ENCODE data around the gene CCDC177.

DNA sequence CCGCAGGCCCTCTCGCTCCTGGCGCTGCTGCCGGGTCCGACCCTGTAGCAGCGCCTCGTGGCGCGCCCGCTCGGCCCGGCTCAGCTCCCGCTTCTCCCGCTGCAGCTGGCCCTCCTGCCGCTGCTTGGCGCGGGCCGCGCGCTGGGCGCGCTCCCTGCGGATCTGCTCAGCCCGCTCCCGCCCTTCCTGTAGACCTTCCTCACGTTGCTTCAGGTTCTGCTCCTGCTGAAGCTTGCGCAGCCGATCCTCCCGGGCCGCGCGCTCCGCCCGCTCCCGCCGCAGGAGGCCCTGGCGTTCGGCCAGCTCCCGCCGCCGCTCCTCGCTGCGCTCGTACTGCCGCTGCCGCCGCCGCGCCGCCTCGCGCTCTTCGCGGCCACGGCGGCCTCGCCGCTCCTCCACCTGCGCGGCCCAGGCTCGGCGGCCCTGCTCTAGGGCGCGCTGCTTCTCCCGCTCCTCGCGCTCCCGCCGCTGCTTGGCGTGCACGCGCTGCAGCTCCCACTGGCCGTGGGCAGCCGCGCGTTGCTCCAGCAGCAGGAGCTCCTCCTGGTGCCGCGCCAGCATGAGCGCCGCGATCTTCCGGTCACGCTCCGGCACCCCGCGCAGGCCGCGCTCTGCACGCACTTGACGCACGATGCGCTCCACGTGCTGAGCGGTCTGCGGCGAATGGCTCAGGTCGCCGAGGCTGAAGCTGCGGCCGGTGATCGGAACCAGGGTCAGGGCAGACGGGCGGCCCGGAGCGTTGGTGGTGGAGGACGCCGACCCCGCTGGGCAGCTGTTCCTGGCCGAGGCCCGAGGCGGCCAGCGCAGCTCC lies 2.4 kb downstream of the CCDC177 start:
- TF ChIP-seq POLR2A (IDR thresholded peaks at IDR 0.05) (no peak), EP300 (IDR thresholded peaks at IDR 0.05) (no peak), POLR2AphosphoS5 (IDR thresholded peaks at IDR 0.05) (no peak)
- TF ChIP-seq, protein P1, sequence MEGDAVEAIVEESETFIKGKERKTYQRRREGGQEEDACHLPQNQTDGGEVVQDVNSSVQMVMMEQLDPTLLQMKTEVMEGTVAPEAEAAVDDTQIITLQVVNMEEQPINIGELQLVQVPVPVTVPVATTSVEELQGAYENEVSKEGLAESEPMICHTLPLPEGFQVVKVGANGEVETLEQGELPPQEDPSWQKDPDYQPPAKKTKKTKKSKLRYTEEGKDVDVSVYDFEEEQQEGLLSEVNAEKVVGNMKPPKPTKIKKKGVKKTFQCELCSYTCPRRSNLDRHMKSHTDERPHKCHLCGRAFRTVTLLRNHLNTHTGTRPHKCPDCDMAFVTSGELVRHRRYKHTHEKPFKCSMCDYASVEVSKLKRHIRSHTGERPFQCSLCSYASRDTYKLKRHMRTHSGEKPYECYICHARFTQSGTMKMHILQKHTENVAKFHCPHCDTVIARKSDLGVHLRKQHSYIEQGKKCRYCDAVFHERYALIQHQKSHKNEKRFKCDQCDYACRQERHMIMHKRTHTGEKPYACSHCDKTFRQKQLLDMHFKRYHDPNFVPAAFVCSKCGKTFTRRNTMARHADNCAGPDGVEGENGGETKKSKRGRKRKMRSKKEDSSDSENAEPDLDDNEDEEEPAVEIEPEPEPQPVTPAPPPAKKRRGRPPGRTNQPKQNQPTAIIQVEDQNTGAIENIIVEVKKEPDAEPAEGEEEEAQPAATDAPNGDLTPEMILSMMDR (IDR thresholded peaks at IDR 0.05): no peak

Measured in suprapubic skin (tissue), 4 donors.